H54 (cell line): ENCODE measurements around the gene TNK1.

Experiments used
- DNase-seq: peaks from one replicate; pipeline ENCODE4 v3.0.0; 2011; ENCODE audit warnings: low spot score, mixed read lengths; ENCODE audit not compliant: insufficient read length
- FAIRE-seq: peaks from 3 replicates; lab custom pipeline; 2011; peaks lifted over from hg19 to GRCh38; lab: Jason Lieb, UNC
- POLR2A ChIP-seq: IDR thresholded peaks from 2 replicates; pipeline ENCODE4 v1.6.1; 2011; ENCODE audit warnings: low read depth, mild to moderate bottlenecking, low read length

Gene TNK1

GRCh38 chr17:7418472-7419152 is 37.7 kb downstream of the TNK1 start:
- FAIRE-seq = no peak
- no peak for DNase-seq
- no peak for TF ChIP-seq POLR2A

DNA sequence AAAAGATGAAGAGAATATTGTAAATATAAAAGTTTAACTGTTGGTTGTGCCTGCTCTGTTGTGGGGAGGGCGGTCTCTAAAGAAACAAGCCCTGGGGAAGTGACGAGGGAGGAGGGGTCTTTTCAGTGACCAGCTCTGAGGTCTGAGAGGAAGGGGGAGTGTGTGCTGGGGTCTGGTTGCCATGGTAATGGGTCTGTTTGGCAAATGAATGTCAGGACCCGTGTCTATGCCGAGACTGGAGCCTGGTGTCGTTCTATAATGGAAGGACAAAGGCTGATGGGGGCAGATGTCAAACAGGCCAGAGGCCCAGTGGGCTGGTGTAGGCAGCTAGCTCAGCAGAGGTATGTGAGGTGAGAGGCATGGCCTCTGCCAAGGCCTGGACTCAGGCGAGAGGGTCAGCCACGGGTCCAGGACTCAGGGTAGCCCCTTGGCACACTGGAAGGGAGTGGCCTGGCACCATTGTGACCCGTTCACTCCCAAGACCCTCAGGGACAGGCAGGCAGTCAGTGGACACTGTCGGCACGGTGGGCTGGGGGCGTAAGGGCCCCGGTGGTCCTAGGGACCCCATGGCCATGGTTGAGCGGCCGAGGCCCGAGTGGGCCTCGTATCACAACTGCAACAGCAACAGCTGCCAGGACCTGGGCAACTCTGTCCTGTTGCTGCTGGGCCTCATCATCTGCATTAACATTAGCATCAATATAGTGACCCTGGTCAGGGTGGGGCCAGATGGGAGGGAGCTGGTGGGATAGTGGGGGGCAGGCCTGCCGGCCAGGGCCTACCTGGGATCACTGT is 39.1 kb downstream of the TNK1 start, which contains the start of gene SPEM1:
SPEM1 (plus strand) TSS at position 506 of the 792 bp plus-strand sequence; CDS start at position 567, 61 bp downstream.
- DNase-seq (no peak), FAIRE-seq (no peak)
- no peak for TF ChIP-seq POLR2A

- FAIRE-seq = no peak
- DNase-seq = no peak
- no peak for TF ChIP-seq POLR2A
These were observed 40.3 kb downstream of the TNK1 start for GRCh38 chr17:7421186-7421585.

- DNase-seq = no peak
- no peak for FAIRE-seq
These were observed 42.8 kb downstream of the TNK1 start for GRCh38 chr17:7423679-7424078.

DNA sequence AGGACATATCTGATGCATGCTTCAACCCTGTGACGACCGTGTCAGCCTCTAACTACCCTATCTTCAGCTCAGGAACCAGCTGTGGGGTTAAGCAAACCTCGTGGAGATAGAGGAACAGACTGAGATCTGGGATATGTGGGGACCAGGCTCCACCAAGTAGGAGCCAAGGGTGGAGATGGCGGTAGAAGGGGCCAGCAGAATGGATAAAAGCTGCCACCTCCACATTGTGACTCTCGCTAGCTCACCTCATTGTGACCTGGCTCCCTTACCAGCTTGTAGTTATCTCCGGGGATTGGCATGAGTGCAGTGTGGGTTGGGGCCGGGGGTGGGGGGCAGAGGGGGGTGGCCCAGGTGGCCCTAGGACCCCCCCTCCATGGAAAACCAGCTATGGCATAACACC is 44.4 kb downstream of the TNK1 start, which contains the start of gene SPEM2:
SPEM2 (plus strand) TSS at position 301 of the 400 bp plus-strand sequence; CDS start at position 374, 73 bp downstream.
- DNase-seq (no peak), FAIRE-seq (no peak)
- no peak for TF ChIP-seq POLR2A

More at GRCh38 chr17:7423679-7424078, 42.8 kb downstream of the TNK1 start:
- no peak for TF ChIP-seq POLR2A

DNA sequence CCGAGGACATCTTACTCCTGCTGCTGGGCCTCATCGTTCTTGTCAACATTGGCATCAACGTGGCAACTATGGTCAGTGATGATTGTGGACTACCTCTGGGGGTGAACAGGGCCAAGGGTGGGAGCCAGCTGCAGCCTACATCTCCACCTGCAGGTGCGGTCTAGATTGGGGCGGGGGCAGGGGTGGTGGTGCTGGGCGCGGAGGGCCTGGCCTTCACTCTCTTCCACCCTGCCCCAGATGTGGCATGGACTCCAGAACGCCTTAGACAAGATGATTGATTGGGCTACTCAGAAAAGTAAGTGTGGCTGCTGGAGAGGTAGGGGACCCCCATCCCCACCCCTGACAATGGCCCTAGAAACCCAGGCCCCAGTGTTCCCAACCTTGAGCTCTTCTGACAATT is 44.9 kb downstream of the TNK1 start:
- no peak for TF ChIP-seq POLR2A
- DNase-seq = no peak
- no peak for FAIRE-seq

GRCh38 chr17:7426203-7426863 is 45.4 kb downstream of the TNK1 start:
- FAIRE-seq = no peak
- no peak for TF ChIP-seq POLR2A
- no peak for DNase-seq

- FAIRE-seq (no peak), DNase-seq (no peak)
- TF ChIP-seq POLR2A = no peak
These were observed 46.1 kb downstream of the TNK1 start for GRCh38 chr17:7426896-7427489.

- DNase-seq (no peak), FAIRE-seq (no peak)
- no peak for TF ChIP-seq POLR2A
These were observed 46.7 kb downstream of the TNK1 start for GRCh38 chr17:7427549-7427948.

DNA sequence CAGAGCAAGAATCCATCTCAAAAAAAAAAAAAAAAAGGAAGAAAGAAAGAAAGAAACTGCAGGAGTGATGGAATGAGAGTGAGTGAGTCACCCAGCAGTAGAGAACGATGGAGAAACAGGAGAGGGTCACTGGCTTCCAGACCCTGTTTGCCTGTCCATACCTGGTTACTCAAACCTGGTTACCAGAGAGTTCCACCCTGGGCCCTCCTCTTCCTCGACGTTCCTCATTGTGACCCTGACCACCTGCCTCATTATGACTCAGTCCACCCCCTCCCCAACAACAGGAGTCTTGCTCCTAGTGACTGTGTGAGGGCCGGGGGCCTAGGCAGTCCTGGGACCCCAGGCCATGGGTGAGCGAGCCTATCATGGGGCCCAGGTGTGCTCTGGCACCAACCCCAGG is 47.7 kb downstream of the TNK1 start, which contains the start of gene SPEM3:
SPEM3 (plus strand) TSS at position 301 of the 400 bp plus-strand sequence; CDS start at position 347, 46 bp downstream.
- DNase-seq (no peak), FAIRE-seq (no peak)
- no peak for TF ChIP-seq POLR2A

DNA sequence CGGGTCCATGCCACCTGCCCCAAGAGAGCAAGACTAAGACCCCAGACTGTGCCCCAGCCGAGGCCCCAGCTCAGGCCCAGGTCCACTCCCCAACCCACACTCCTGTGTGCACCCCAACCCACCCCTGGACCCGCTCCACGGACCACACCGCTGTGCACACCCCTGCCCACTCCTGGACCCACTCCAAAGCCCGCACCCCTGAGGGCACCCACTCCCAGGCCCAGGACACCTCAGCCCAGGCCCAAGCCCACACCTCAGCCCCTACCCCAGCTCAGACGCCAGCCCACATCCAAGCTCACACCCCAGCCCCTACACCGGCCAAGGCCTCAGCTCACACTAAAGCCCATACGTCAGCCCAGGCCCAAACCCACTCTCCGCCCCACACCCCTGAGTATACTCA is 48.8 kb downstream of the TNK1 start:
- FAIRE-seq (no peak), DNase-seq (no peak)
- no peak for TF ChIP-seq POLR2A

DNA sequence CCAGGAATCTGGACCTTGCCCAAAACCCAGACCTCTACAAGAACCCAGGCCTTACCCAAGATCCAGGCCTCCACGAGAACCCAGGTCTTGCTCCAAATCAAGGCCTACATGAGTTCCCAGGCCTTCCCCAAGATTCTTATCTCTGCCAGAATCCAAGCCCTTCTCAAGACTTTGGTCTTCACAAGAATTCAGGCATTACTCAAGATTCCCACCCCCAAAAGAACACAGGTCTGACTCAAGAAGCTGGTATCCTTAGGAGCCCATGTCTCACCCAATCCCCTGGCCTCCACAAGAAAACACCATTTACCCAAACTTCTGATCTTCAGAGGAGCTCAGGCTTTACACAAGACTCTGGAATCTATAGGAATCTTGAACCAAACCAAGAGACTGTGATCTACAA is 50.3 kb downstream of the TNK1 start:
- no peak for TF ChIP-seq POLR2A
- no peak for DNase-seq
- FAIRE-seq = no peak

DNA sequence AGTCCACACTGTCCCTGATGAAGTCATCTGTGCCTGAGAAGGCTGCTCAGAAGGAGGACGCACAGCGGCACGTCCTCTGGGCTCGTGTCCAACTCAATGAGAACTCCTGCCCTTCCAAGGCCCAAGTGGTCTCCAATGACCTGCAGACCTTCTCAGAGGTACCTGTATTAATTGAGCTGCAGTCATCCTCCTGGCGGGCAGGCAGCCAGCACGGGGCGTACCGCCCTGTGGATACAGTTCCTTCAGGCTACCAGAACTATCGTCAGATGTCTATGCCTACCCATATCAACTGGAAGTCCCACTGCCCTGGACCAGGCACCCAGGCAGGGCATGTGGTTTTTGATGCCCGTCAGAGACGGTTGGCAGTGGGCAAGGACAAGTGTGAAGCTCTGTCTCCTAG is 51.4 kb downstream of the TNK1 start:
- no peak for TF ChIP-seq POLR2A
- DNase-seq (no peak), FAIRE-seq (no peak)
